Measurements from ENCODE around the gene ZBED4.

ZBED4 gene

GRCh38 chr22:49937758-49938564 is 84.3 kb downstream of the ZBED4 start:
- DNase-seq: no peak

GRCh38 chr22:49938565-49939136 is 85.0 kb downstream of the ZBED4 start:
- DNase-seq: no peak

Data from activated naive CD4-positive, alpha-beta T cell treated with anti-CD3 and anti-CD28 coated beads, Interleukin-2, amount 50 U/mL, for 16 hours (primary cell).